RWPE1 (cell line): Measurements from ENCODE around the gene ZNF541.
A peak's percentile ranks its signal among the peaks of the same experiment; 100 is the strongest.

ENCODE experiments used
- CTCF ChIA-PET: fragments of 350-600 bp; sonication (Branson Sonifier 250); formaldehyde crosslinking; extraction: SDS; loops from one replicate; lab custom pipeline; 2021; lab: Yijun Ruan, JAX
- POLR2A ChIA-PET: fragments of 400-600 bp; formaldehyde crosslinking; extraction: SDS; loops from one replicate; lab custom pipeline; 2020; ENCODE audit warnings: antibody characterized with exemption; ENCODE audit not compliant: low non-redundant PET; lab: Yijun Ruan, JAX
- DNase-seq: peaks from one replicate; pipeline ENCODE4 v3.0.0; 2012; ENCODE audit warnings: low spot score
- H3K27ac ChIP-seq: fragments of 450-650 bp; 2 replicates; pipeline ENCODE4 v1.5.1; 2017
- TF ChIP-seq, protein P1 (sequence below): fragments of 450-650 bp; conservative IDR thresholded peaks from 2 replicates; pipeline ENCODE4 v1.5.1; 2017; ENCODE audit warnings: low read depth, mild to moderate bottlenecking

Gene ZNF541, protein sequence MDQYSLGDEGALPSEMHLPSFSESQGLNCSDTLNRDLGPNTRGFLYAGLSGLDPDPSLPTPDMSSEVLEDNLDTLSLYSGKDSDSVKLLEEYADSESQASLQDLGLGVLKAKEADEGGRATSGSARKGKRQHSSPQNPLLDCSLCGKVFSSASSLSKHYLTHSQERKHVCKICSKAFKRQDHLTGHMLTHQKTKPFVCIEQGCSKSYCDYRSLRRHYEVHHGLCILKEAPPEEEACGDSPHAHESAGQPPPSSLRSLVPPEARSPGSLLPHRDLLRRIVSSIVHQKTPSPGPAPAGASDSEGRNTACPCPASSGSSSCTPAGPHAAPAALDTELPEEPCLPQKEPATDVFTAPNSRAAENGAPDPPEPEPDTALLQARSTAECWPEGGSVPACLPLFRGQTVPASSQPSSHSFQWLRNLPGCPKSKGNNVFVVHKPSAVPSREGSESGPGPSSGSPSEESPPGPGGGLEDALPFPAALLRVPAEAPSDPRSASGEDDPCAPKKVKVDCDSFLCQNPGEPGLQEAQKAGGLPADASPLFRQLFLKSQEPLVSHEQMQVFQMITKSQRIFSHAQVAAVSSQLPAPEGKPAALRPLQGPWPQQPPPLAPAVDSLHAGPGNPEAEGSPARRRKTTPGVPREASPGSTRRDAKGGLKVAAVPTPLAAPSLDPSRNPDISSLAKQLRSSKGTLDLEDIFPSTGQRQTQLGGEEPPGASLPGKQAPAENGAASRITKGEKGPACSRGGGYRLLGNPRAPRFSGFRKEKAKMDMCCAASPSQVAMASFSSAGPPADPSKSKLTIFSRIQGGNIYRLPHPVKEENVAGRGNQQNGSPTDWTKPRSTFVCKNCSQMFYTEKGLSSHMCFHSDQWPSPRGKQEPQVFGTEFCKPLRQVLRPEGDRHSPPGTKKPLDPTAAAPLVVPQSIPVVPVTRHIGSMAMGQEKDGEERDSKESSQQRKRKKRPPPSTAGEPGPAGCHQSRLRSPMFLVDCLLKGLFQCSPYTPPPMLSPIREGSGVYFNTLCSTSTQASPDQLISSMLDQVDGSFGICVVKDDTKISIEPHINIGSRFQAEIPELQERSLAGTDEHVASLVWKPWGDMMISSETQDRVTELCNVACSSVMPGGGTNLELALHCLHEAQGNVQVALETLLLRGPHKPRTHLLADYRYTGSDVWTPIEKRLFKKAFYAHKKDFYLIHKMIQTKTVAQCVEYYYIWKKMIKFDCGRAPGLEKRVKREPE (N-terminal part only)

DNA sequence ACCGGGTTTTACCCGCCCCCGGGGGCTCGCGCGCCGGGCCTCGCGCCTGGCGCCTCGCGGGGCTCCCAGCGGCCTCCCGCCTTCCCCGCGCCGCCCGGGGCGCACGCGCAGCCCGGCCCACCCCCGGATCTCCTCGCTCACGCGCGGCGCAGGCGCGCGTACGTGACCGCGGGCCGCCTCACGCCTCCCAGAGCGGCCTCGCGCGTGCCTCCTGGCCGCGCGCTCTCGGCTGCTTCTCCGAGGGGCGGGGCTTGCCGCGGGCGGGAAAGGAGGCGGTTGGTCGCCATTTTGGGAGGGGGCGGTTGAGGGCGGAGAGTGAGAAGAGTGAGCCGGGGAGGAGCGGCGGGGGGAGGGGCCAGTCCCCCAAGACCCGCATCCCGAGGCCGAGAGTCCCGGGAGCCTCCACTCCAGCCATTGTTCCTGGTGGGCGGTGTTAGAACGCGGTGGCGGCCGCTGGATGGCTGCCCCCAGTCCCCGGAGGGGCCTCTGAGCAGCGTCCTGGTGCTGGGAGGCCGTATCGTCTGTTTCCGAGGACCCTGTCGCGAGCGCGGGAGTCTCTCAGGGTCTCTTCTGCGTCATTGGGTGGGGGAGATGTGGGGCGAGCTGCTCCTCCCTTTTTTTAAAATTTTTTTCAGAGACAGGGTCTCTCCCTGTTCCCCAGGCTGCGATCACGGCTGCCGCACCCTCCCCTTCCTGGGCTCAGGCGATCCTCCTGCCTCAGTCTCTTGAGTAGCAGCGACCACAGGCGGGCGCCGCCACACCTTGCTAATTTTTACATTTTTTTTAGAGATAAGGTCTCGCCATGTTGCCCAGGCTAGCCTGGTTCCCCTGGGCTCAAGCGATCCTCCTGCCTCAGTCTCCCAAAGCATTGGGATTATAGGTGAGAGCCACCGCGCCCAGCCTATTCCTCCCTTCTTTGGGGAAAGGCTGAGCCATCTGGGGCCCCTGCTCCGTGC lies at the start of gene ZNF541:
ZNF541 (minus strand) TSS at position 78 of the 956 bp plus-strand sequence. CDS start 17,292 bp downstream, outside the sequence.
- TF ChIP-seq, protein P1, sequence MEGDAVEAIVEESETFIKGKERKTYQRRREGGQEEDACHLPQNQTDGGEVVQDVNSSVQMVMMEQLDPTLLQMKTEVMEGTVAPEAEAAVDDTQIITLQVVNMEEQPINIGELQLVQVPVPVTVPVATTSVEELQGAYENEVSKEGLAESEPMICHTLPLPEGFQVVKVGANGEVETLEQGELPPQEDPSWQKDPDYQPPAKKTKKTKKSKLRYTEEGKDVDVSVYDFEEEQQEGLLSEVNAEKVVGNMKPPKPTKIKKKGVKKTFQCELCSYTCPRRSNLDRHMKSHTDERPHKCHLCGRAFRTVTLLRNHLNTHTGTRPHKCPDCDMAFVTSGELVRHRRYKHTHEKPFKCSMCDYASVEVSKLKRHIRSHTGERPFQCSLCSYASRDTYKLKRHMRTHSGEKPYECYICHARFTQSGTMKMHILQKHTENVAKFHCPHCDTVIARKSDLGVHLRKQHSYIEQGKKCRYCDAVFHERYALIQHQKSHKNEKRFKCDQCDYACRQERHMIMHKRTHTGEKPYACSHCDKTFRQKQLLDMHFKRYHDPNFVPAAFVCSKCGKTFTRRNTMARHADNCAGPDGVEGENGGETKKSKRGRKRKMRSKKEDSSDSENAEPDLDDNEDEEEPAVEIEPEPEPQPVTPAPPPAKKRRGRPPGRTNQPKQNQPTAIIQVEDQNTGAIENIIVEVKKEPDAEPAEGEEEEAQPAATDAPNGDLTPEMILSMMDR, result no peak
- DNase-seq, result peak; percentile 56
- ChIA-PET CTCF (interaction anchor here (1.1 kb wide), 1 partner anchor 13 kb away, joined by 5 read pairs; no protein-coding TSS in a partner anchor), POLR2A (no interaction called here)
- H3K27ac ChIP-seq, result no peak within 1 kb of the TSS

DNA sequence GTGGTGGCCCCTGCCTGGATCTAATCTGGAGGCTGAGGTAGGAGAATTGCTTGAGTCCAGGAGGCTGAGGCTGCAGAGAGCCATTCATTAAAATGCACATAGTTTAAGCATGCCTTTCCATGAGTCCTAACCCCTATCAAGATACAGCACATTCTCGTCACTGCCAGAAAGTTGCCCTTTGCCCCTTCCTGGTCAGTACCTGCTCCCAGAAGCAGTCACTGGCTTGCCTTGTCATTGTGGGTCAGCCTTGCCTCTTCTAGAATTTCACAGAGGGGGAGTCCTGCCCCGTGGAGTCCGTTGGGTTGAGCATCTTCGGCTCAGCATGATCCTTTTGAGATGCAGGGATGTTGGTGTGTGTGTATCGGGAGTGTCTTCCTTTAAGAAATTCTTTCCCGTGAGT lies 46.8 kb upstream of the ZNF541 start:
- H3K27ac ChIP-seq, result 0 out of 2 replicates have a peak overlapping the region, but pooled peaks have one; percentile 10
- POLR2A ChIA-PET, result no interaction called here

DNA sequence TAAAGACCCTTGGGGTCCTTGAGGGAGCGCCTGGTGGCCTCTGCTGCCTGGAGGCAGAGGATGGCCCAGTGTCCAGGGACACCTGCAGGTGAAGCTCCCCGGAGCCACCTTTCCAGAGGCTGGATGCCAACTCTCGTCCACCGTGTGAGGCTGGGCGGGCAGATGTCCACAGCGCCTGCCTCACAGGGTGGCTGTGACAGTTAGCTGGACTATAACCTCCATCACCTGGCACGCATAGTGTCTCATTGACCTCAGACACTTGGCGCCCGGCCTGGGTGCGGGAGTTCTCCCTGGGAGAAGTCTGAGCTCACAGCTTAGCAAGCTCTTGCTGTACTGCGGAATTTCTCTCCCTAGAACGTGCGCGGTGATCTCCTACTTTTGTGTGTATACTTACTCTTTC lies 45.8 kb upstream of the ZNF541 start:
- H3K27ac ChIP-seq, result 0 out of 2 replicates have a peak overlapping the region, but pooled peaks have one; percentile 6
- TF ChIP-seq, protein P1, result no peak
- DNase-seq, result no peak
- POLR2A ChIA-PET, result no interaction called here
- CTCF ChIA-PET, result no interaction called here

More for the DNA sequence above, 46.8 kb upstream of the ZNF541 start:
- CTCF ChIA-PET, result no interaction called here
- TF ChIP-seq, protein P1, result no peak
- no peak for DNase-seq

DNA sequence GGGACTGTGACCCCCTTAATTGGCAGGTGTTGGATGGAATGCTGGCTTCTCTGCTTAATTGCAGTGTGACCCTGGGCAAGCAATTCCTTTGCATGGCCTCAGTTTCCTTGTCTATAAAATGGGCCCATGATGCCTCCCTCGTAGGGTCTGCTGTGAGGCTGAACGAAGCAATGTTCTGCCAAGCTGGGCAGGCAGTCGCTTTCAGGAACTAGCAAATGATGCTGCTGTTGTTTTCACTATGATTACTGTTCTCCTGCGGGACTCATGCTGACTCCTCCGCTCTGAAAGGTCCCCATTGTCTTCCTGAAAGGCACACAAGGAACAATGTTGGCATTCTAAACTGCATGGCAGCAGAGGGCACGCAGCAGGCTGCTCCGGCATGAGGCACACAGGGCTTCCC lies 42.8 kb upstream of the ZNF541 start:
- TF ChIP-seq, protein P1, result no peak
- H3K27ac ChIP-seq, result no peak overlapping the region
- POLR2A ChIA-PET, result no interaction called here
- no peak for DNase-seq
- CTCF ChIA-PET, result no interaction called here

DNA sequence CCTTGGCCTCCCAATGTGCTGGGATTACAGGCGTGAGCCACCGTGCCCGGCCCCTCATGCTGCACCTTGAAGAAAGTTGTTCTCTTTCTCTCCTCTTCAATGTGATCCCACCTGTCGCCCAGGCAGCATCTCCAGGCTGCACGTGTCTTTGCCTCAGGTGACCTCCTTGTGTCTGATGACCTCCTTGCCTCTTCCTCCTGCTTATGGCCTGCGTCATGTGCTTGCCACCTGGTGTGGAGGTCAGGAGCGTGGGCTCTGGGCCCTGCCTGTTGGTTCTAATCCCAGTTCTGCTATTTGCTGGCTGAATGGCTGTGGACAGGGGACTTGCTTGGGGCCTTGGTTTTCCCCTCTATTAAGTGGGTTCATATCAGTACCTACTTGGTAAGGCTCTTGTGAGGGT lies 42.3 kb upstream of the ZNF541 start:
- ChIA-PET CTCF (interaction anchor here (1.1 kb wide), 1 partner anchor 100 kb away, joined by 3 read pairs; the partner anchor contains the start of gene NAPA), POLR2A (no interaction called here)
- DNase-seq, result no peak
- TF ChIP-seq, protein P1, result no peak
- H3K27ac ChIP-seq, result no peak overlapping the region
